ENCODE measurements around the gene POU6F2.

GRCh38 chr7:39069031-39069430 lies 91.3 kb downstream of the POU6F2 start:
- TF ChIP-seq, protein P1, sequence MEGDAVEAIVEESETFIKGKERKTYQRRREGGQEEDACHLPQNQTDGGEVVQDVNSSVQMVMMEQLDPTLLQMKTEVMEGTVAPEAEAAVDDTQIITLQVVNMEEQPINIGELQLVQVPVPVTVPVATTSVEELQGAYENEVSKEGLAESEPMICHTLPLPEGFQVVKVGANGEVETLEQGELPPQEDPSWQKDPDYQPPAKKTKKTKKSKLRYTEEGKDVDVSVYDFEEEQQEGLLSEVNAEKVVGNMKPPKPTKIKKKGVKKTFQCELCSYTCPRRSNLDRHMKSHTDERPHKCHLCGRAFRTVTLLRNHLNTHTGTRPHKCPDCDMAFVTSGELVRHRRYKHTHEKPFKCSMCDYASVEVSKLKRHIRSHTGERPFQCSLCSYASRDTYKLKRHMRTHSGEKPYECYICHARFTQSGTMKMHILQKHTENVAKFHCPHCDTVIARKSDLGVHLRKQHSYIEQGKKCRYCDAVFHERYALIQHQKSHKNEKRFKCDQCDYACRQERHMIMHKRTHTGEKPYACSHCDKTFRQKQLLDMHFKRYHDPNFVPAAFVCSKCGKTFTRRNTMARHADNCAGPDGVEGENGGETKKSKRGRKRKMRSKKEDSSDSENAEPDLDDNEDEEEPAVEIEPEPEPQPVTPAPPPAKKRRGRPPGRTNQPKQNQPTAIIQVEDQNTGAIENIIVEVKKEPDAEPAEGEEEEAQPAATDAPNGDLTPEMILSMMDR (IDR thresholded peaks at IDR 0.05; ENCODE audit: insufficient read depth, low read length) = no peak
- TF ChIP-seq POLR2AphosphoS5 (IDR thresholded peaks at IDR 0.05; ENCODE audit: low read depth) (no peak), GABPA (IDR thresholded peaks at IDR 0.05; ENCODE audit: low read depth) (no peak), SPI1 (IDR thresholded peaks at IDR 0.05; ENCODE audit: borderline replicate concordance, low read depth) (no peak)
- TF ChIP-seq, protein P2, sequence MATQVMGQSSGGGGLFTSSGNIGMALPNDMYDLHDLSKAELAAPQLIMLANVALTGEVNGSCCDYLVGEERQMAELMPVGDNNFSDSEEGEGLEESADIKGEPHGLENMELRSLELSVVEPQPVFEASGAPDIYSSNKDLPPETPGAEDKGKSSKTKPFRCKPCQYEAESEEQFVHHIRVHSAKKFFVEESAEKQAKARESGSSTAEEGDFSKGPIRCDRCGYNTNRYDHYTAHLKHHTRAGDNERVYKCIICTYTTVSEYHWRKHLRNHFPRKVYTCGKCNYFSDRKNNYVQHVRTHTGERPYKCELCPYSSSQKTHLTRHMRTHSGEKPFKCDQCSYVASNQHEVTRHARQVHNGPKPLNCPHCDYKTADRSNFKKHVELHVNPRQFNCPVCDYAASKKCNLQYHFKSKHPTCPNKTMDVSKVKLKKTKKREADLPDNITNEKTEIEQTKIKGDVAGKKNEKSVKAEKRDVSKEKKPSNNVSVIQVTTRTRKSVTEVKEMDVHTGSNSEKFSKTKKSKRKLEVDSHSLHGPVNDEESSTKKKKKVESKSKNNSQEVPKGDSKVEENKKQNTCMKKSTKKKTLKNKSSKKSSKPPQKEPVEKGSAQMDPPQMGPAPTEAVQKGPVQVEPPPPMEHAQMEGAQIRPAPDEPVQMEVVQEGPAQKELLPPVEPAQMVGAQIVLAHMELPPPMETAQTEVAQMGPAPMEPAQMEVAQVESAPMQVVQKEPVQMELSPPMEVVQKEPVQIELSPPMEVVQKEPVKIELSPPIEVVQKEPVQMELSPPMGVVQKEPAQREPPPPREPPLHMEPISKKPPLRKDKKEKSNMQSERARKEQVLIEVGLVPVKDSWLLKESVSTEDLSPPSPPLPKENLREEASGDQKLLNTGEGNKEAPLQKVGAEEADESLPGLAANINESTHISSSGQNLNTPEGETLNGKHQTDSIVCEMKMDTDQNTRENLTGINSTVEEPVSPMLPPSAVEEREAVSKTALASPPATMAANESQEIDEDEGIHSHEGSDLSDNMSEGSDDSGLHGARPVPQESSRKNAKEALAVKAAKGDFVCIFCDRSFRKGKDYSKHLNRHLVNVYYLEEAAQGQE (IDR thresholded peaks at IDR 0.05; ENCODE audit: insufficient replicate concordance, low read depth) = no peak

Data from HL-60 (cell line).